Endothelial cell of umbilical vein (primary cell): ENCODE results near the gene KCND2. TPM values are rescaled to one million over a fixed set of nuclear protein-coding genes. Genes with fewer than 3 reads are reported as not detected.

Experiments used
- BruUV-seq: library from RNA; stranded (reverse); fragments of 400-500 nt; replicated peaks from 2 replicates; lab custom pipeline; 2021; lab: Mats Ljungman, UMichigan
- CTCF ChIA-PET: fragments of 300-600, 350-600 bp; sonication (Branson Sonifier 250); formaldehyde crosslinking; loops from one replicate; lab custom pipeline; 2021; ENCODE audit warnings: antibody characterized with exemption, inconsistent platforms; lab: Charles Lee
- POLR2A ChIA-PET: fragments of 300-600, 350-600 bp; sonication (Branson Sonifier 250); formaldehyde crosslinking; loops from one replicate; lab custom pipeline; 2021; ENCODE audit warnings: antibody characterized with exemption, inconsistent platforms; lab: Charles Lee
- DNase-seq: peaks from one replicate; pipeline ENCODE4 v3.0.0-alpha.2; 2011; ENCODE audit warnings: low read depth, low spot score
- FAIRE-seq: peaks from 2 replicates; lab custom pipeline; 2011; peaks lifted over from hg19 to GRCh38; lab: Jason Lieb, UNC
- H2AFZ ChIP-seq: 2 replicates; pipeline ENCODE4 v1.6.0; 2012; ENCODE audit warnings: low read depth, low read length, control low read depth, inconsistent platforms
- H3K27ac ChIP-seq: 2 replicates; pipeline ENCODE4 v1.5.1; 2011; ENCODE audit warnings: low read depth, mild to moderate bottlenecking, control low read depth, low read length, moderate library complexity; ENCODE audit not compliant: insufficient read depth
- H3K27me3 ChIP-seq, 2 experiments: 2 replicates each; pipeline versions ENCODE4 v1.6.0 to v1.6.1; 2011; ENCODE audit warnings: low read length in 2 of 2, mixed read lengths in 1 of 2; ENCODE audit not compliant: control insufficient read depth in 2 of 2, insufficient read depth in 2 of 2
- H3K36me3 ChIP-seq, 2 experiments: 2 replicates in 1 of 2; 3 replicates in 1 of 2; pipeline ENCODE4 v1.5.1; 2011; ENCODE audit warnings: low read length in 2 of 2, mild to moderate bottlenecking in 1 of 2, moderate library complexity in 1 of 2; ENCODE audit not compliant: control insufficient read depth in 2 of 2, insufficient read depth in 2 of 2; ENCODE audit errors: extremely low read depth in 1 of 2
- H3K4me1 ChIP-seq: 3 replicates; pipeline ENCODE4 v1.5.1; 2011; ENCODE audit warnings: mild to moderate bottlenecking, low read length; ENCODE audit not compliant: control insufficient read depth, insufficient read depth; ENCODE audit errors: extremely low read depth
- H3K4me2 ChIP-seq: 2 replicates; pipeline ENCODE4 v1.6.1; 2011; ENCODE audit warnings: low read length, control low read depth, mixed read lengths; ENCODE audit not compliant: insufficient read depth
- H3K4me3 ChIP-seq, 3 experiments: fragments of 200-600 bp in 1 of 3; sonication (generic), shearing (Covaris generic) in 1 of 3; replicated peaks in 1 of 3; 2 replicates each; pipeline ENCODE4 v1.5.1; 2011 to 2016; ENCODE audit warnings: control low read depth in 3 of 3, low read length in 3 of 3, mild to moderate bottlenecking in 2 of 3, inconsistent platforms in 1 of 3, low read depth in 1 of 3, moderate library complexity in 1 of 3; ENCODE audit not compliant: insufficient read depth in 1 of 3
- H3K79me2 ChIP-seq: 2 replicates; pipeline ENCODE4 v1.6.0; 2012; ENCODE audit warnings: low read length, inconsistent platforms; ENCODE audit not compliant: control insufficient read depth, insufficient read depth
- H3K9ac ChIP-seq: replicated peaks from 2 replicates; pipeline ENCODE3; 2011; ENCODE audit warnings: low read length, control low read depth; ENCODE audit not compliant: insufficient read depth; ENCODE audit errors: extremely low read depth
- H3K9me1 ChIP-seq: replicated peaks from 3 replicates; pipeline ENCODE4 v1.6.0; 2011; ENCODE audit warnings: mild to moderate bottlenecking, low read length; ENCODE audit not compliant: control insufficient read depth, insufficient read depth; ENCODE audit errors: extremely low read depth
- H3K9me3 ChIP-seq: replicated peaks from 2 replicates; pipeline ENCODE4 v1.5.1; 2012; ENCODE audit warnings: low read length, inconsistent platforms; ENCODE audit not compliant: control insufficient read depth, insufficient read depth
- H4K20me1 ChIP-seq: replicated peaks from 2 replicates; pipeline ENCODE3; 2011; ENCODE audit warnings: mild to moderate bottlenecking, low read length; ENCODE audit not compliant: control insufficient read depth, insufficient read depth; ENCODE audit errors: extremely low read depth
- EZH2 ChIP-seq: IDR thresholded peaks from 2 replicates; pipeline ENCODE4 v1.6.1; 2012; ENCODE audit warnings: borderline replicate concordance, low read depth, mild to moderate bottlenecking, moderate library complexity, low read length, inconsistent platforms; ENCODE audit not compliant: severe bottlenecking
- FOS ChIP-seq: IDR thresholded peaks from 2 replicates; pipeline ENCODE4 v1.6.1; 2011; ENCODE audit warnings: mild to moderate bottlenecking, low read length, moderate library complexity, borderline replicate concordance; ENCODE audit not compliant: insufficient read depth
- GATA2 ChIP-seq: IDR thresholded peaks from 2 replicates; pipeline ENCODE4 v1.7.0; 2011; ENCODE audit warnings: low read depth, mild to moderate bottlenecking, moderate library complexity, mixed read lengths, low read length; ENCODE audit not compliant: insufficient read length, insufficient read depth
- JUN ChIP-seq: IDR thresholded peaks from 2 replicates; pipeline ENCODE4 v1.6.1; 2011; ENCODE audit warnings: borderline replicate concordance, low read depth; ENCODE audit not compliant: insufficient read length, insufficient read depth
- MYC ChIP-seq: IDR thresholded peaks from one replicate; pipeline ENCODE4 v1.6.1; 2011; ENCODE audit warnings: mild to moderate bottlenecking, low read depth, low read length
- POLR2A ChIP-seq: IDR thresholded peaks from 2 replicates; pipeline ENCODE4 v1.6.1; 2012; ENCODE audit warnings: low read depth, mild to moderate bottlenecking, control low read depth, low read length
- POLR2AphosphoS5 ChIP-seq: IDR thresholded peaks from 2 replicates; pipeline ENCODE4 v1.6.1; 2012; ENCODE audit warnings: low read depth, mild to moderate bottlenecking, control low read depth, low read length, moderate library complexity; ENCODE audit not compliant: insufficient read depth
- dilution Hi-C: fragments of 300-500 bp; cut with MboI; formaldehyde crosslinking; loops from one replicate; pipeline ENCODE4 v1.15.0; 2019; ENCODE audit warnings: low sequenced_read_pairs; ENCODE audit not compliant: extremely low pct_ligation_motif_present
- intact Hi-C: fragments of 100-400 bp; cut with micrococcal nuclease; formaldehyde crosslinking; loops from one replicate; pipeline ENCODE4 v1.10.0; 2022
- polyA plus RNA-seq, 4 experiments: library from polyadenylated mRNA; depleted of rRNA in 3 of 4; stranded (reverse) in 3 of 4; unstranded in 1 of 4; fragments of >200 nt; gene quantifications; 2 replicates each; pipeline versions ENCODE4 v1.2.1 to v1.2.3, GENCODE V29; 2011 to 2012; ENCODE audit warnings: missing spikeins in 1 of 4
- small RNA-seq: library from RNA; depleted of rRNA; stranded (forward); fragments of <200 nt; gene quantifications from one replicate; pipeline ENCODE3, GENCODE V24; 2012; ENCODE audit warnings: low replicate concordance, low read depth; ENCODE audit not compliant: insufficient read depth, insufficient read length
- total RNA-seq: library from RNA; stranded (reverse); gene quantifications from 2 replicates; pipeline ENCODE4 v1.2.3, GENCODE V29; 2021
- TF ChIP-seq, protein P1 (sequence below), 2 donors: IDR thresholded peaks; 1 replicate in 1 of 2; 2 replicates in 1 of 2; pipeline ENCODE4 v1.5.1; 2011; ENCODE audit warnings: low read length in 2 of 2, mild to moderate bottlenecking in 2 of 2, moderate library complexity in 2 of 2, control low read depth in 1 of 2, inconsistent platforms in 1 of 2, low read depth in 1 of 2; ENCODE audit not compliant: insufficient read depth in 1 of 2; ENCODE audit errors: extremely low read depth in 1 of 2
- TF ChIP-seq, protein P2 (sequence below): IDR thresholded peaks from 2 replicates; pipeline ENCODE4 v1.6.1; 2011; ENCODE audit not compliant: insufficient read depth, insufficient read length

Gene KCND2
- total and polyA plus RNA-seq, 2 donors (not counting 3 experiments of a cell fraction or from before 2014, with no cell fraction given): not detected

DNA sequence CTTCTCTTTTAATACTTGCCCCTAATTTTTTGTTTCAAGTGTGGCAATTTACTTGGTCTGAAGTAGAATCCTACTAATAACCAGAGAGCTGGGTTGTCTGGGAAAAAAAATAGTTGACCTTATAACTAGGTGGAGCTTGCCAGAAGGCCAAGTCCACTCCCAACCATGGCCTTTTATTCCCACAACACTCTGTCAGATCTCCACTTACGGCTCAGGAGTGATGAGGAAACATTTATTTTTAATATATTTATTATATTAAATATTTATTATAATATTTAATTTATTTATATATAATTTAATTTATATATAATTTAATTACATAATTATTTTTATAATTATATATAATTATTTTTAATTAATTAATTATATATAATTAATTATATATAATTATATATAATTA lies 526.2 kb downstream of the KCND2 start:
- CTCF ChIA-PET: no interaction called here
- POLR2A ChIA-PET: no interaction called here
- DNase-seq (no peak), FAIRE-seq (no peak)
- Histone ChIP-seq H3K9me3 (no peaks in the 10 kb centered on the region), H3K4me2 (no peak overlapping the region), H3K79me2 (no peaks in the 10 kb centered on the region), H3K4me3 (no peak overlapping the region), H2AFZ (no peak overlapping the region), H3K9me1 (no peaks in the 10 kb centered on the region), H3K27me3 (no peaks in the 10 kb centered on the region), H3K36me3 (no peaks in the 10 kb centered on the region), H3K9ac (no peak overlapping the region), H3K4me1 (peaks cover 6% of the 10 kb centered on the region), H3K27ac (no peak overlapping the region), H4K20me1 (no peaks in the 10 kb centered on the region)
- BruUV-seq: no TSS peak
- dilution Hi-C loops (no loop called here), intact Hi-C loops (no loop called here)
- TF ChIP-seq GATA2: no peak
- TF ChIP-seq JUN: no peak
- no peak for TF ChIP-seq EZH2
- no peak for TF ChIP-seq POLR2AphosphoS5
- TF ChIP-seq MYC: no peak
- no peak for TF ChIP-seq FOS
- TF ChIP-seq POLR2A: no peak
- TF ChIP-seq, protein P1, sequence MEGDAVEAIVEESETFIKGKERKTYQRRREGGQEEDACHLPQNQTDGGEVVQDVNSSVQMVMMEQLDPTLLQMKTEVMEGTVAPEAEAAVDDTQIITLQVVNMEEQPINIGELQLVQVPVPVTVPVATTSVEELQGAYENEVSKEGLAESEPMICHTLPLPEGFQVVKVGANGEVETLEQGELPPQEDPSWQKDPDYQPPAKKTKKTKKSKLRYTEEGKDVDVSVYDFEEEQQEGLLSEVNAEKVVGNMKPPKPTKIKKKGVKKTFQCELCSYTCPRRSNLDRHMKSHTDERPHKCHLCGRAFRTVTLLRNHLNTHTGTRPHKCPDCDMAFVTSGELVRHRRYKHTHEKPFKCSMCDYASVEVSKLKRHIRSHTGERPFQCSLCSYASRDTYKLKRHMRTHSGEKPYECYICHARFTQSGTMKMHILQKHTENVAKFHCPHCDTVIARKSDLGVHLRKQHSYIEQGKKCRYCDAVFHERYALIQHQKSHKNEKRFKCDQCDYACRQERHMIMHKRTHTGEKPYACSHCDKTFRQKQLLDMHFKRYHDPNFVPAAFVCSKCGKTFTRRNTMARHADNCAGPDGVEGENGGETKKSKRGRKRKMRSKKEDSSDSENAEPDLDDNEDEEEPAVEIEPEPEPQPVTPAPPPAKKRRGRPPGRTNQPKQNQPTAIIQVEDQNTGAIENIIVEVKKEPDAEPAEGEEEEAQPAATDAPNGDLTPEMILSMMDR (IDR thresholded peaks at IDR 0.05; ENCODE audit: extremely low read depth in 1 of 2, insufficient read depth in 1 of 2, low read depth in 1 of 2, low read length in 2 of 2): no peak
- TF ChIP-seq, protein P2, sequence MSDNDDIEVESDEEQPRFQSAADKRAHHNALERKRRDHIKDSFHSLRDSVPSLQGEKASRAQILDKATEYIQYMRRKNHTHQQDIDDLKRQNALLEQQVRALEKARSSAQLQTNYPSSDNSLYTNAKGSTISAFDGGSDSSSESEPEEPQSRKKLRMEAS: no peak

Small RNAs within 50 kb of the gene (small RNA-seq; reads per million reads assigned to genes)
- gene RNU6-581P: not detected
